Coronary artery (tissue), 2 donors: ENCODE results near the gene ZNF454.

Source experiments
- DNase-seq: peaks from one replicate; pipeline ENCODE4 v3.0.0-alpha.2; 2017; ENCODE audit warnings: low spot score
- H3K27ac ChIP-seq, 2 donors: fragments of 200-600 bp; sonication (generic); one replicate each; pipeline ENCODE4 v1.5.1; 2016 to 2019
- H3K4me3 ChIP-seq: fragments of 200-600 bp; sonication (generic); 2 replicates; pipeline ENCODE4 v1.5.1; 2016; ENCODE audit warnings: mild to moderate bottlenecking, moderate library complexity
- CTCF ChIP-seq: fragments of 200-600 bp; sonication (generic); IDR thresholded peaks from one replicate; pipeline ENCODE4 v1.5.1; 2019; ENCODE audit warnings: antibody characterized with exemption

ZNF454 gene

GRCh38 chr5:178940569-178941360 is at the start of gene ZNF454:
Gene ZNF454, plus strand, starts transcription at chr5:178941198. Its CDS starts 1,594 bp downstream, at chr5:178942792.
- H3K4me3 ChIP-seq, result peak within 1 kb of the TSS; percentile 88
- peak within 1 kb of the TSS; percentile 38 to 87 for H3K27ac ChIP-seq
- TF ChIP-seq CTCF, result no peak
- peak; percentile 91 for DNase-seq

GRCh38 chr5:178895615-178896571 is 45.1 kb upstream of the ZNF454 start, which contains the start of gene ZFP2:
Gene ZFP2, plus strand, starts transcription at chr5:178895913. Its CDS starts 35,401 bp downstream, at chr5:178931314.
- peak within 1 kb of the TSS; percentile 73 for H3K4me3 ChIP-seq
- no peak for TF ChIP-seq CTCF
- no peak for DNase-seq
- H3K27ac ChIP-seq, result peak within 1 kb of the TSS; percentile 69 to 80

GRCh38 chr5:178899289-178899688 is 41.7 kb upstream of the ZNF454 start:
- Histone ChIP-seq H3K4me3 (no peak overlapping the region), H3K27ac (no peak overlapping the region)
- no peak for DNase-seq
- no peak for TF ChIP-seq CTCF

- no peak for TF ChIP-seq CTCF
- no peak overlapping the region for H3K4me3 ChIP-seq
- DNase-seq, result no peak
These were observed 38.1 kb upstream of the ZNF454 start for GRCh38 chr5:178902849-178903248.

GRCh38 chr5:178931846-178932760 is 8.9 kb upstream of the ZNF454 start:
- peak overlapping the region; percentile 32 for H3K4me3 ChIP-seq
- H3K27ac ChIP-seq, result no peak overlapping the region
- no peak for DNase-seq
- no peak for TF ChIP-seq CTCF

More at GRCh38 chr5:178902849-178903248, 38.1 kb upstream of the ZNF454 start:
- H3K27ac ChIP-seq, result no peak overlapping the region

- peak overlapping the region in 1 of 2 donors; percentile 87 for H3K27ac ChIP-seq
- no peak for DNase-seq
- TF ChIP-seq CTCF, result no peak
- peak overlapping the region; percentile 88 for H3K4me3 ChIP-seq
These were observed 363 bp downstream of the ZNF454 start for GRCh38 chr5:178941361-178941760.
